SK-N-MC (cell line): ENCODE data around the gene ZNF787.

ENCODE experiments used
- EZH2 ChIP-seq: fragments of 200-600 bp; sonication (generic); IDR thresholded peaks from one replicate; pipeline ENCODE4 v1.6.1; 2017; ENCODE audit warnings: antibody characterized with exemption
- POLR2AphosphoS5 ChIP-seq: IDR thresholded peaks from 2 replicates; pipeline ENCODE4 v1.6.1; 2012; ENCODE audit warnings: mild to moderate bottlenecking, low read depth, low read length, borderline replicate concordance

DNA sequence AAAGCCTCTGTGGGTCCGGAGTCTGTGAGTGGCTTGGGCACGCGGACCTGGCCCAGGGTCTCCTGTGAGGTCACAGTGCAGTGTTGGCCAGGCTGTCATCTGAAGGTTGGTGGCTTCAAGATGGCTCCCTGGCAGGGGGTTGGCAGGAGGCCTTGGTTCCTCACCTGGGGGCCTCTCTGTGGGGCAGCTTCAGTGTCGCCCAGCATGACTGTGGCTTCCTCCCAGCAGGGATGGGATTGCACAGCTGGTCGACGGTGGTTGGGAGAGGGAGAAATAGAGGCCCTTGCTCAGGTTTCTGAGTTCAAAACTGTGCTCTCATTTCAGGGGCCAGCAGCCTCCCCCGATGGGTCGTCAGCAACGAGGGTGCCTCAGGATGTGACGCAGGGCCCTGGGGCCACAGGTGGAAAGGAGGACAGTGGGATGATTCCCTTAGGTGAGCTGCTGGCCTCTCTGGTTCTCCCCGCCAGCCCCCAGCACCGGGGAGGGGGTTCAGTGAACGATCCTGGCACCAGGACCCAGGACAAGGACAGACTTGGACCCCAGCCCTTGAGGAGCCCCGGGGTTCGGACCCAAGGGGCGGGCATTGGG, 37.2 kb upstream of the ZNF787 start:
- TF ChIP-seq POLR2AphosphoS5 (no peak), EZH2 (no peak)
